HL-60 (cell line): Measurements from ENCODE around the gene MNAT1.
A peak's percentile ranks its signal among the peaks of the same experiment; 100 is the strongest.

Source experiments
- POLR2AphosphoS5 ChIP-seq: IDR thresholded peaks from 2 replicates; pipeline ENCODE4 v1.6.1; 2012; ENCODE audit warnings: low read depth
- REST ChIP-seq: IDR thresholded peaks from 2 replicates; pipeline ENCODE4 v1.6.1; 2012; ENCODE audit warnings: low read depth; ENCODE audit not compliant: insufficient replicate concordance
- SPI1 ChIP-seq: IDR thresholded peaks from 2 replicates; pipeline ENCODE4 v1.6.1; 2012; ENCODE audit warnings: low read depth, mild to moderate bottlenecking, borderline replicate concordance
- TF ChIP-seq, protein P1 (sequence below): IDR thresholded peaks from one replicate; pipeline ENCODE4 v1.5.1; 2011; ENCODE audit warnings: low read length, control low read depth, inconsistent platforms; ENCODE audit not compliant: insufficient read depth

- TF ChIP-seq, protein P1, sequence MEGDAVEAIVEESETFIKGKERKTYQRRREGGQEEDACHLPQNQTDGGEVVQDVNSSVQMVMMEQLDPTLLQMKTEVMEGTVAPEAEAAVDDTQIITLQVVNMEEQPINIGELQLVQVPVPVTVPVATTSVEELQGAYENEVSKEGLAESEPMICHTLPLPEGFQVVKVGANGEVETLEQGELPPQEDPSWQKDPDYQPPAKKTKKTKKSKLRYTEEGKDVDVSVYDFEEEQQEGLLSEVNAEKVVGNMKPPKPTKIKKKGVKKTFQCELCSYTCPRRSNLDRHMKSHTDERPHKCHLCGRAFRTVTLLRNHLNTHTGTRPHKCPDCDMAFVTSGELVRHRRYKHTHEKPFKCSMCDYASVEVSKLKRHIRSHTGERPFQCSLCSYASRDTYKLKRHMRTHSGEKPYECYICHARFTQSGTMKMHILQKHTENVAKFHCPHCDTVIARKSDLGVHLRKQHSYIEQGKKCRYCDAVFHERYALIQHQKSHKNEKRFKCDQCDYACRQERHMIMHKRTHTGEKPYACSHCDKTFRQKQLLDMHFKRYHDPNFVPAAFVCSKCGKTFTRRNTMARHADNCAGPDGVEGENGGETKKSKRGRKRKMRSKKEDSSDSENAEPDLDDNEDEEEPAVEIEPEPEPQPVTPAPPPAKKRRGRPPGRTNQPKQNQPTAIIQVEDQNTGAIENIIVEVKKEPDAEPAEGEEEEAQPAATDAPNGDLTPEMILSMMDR: no peak
- TF ChIP-seq POLR2AphosphoS5 (no peak), REST (no peak), SPI1 (peak; percentile 66)
Measured at GRCh38 chr14:60815371-60815770, 80.8 kb downstream of the MNAT1 start.
